ENCODE data around the gene IGFLR1. TPM values are rescaled to one million over a fixed set of nuclear protein-coding genes. Genes with fewer than 3 reads are reported as not detected.
A peak's percentile ranks its signal among the peaks of the same experiment; 100 is the strongest.
"Not testable (repeated sequence)": the region's sequence is repeated elsewhere in the genome, so short reads cannot be mapped to it uniquely, and the experiment has no call there.

Gene IGFLR1
- polyA plus RNA-seq, 1 donor = 3.8 TPM

DNA sequence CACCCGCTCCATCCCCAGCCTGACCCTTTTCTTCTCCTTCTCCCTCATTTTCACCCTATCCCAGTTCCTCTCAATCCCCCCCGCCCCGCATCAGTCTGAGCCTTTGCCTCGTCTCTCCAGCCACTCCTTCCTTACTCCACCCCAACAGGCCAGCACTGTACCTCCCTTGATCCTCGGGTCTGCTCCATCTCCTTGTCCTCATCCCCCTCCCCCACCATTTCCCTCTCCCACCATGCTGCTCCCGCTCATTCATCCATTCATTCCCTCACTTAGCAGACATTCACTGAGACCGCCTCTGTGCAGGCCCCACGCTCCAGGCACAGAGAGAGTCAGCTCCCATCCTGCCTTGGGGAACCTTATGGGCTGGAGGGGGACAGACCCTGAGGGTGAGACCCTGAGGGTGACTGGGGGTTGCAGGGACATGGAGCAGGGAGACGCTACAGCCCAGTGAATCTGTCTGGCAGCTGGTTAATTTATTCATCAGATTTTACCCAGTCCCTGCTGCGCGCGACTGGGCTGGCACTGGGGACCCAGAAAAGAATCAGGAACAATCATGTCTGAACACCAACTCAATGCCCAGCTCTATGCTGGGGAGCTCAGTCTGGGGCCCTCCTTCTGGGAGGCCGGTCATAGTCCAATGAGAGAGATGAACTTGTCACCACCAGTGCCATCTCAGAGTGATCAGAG lies 34.0 kb upstream of the IGFLR1 start:
- Histone ChIP-seq H3K9me3 (ENCODE audit: control insufficient read depth, low read depth, low read length) (no peaks in the 10 kb centered on the region), H3K36me3 (ENCODE audit: control insufficient read depth, insufficient read depth, low read length) (peaks cover 12% of the 10 kb centered on the region), H3K4me3 (ENCODE audit: low read length) (peak overlapping the region; percentile 59), H3K27ac (ENCODE audit: low read length) (no peak overlapping the region), H3K27me3 (ENCODE audit: control insufficient read depth, insufficient read depth, low read length) (no peaks in the 10 kb centered on the region), H3K4me1 (ENCODE audit: control insufficient read depth, insufficient read depth, low read length) (peaks cover 11% of the 10 kb centered on the region)
- 0% methylated on average over 1 of the region's 13 CpGs for WGBS (ENCODE audit: insufficient coverage, low lambda C conversion rate)
- peak in 1 of 2 donors; percentile 37 for DNase-seq

DNA sequence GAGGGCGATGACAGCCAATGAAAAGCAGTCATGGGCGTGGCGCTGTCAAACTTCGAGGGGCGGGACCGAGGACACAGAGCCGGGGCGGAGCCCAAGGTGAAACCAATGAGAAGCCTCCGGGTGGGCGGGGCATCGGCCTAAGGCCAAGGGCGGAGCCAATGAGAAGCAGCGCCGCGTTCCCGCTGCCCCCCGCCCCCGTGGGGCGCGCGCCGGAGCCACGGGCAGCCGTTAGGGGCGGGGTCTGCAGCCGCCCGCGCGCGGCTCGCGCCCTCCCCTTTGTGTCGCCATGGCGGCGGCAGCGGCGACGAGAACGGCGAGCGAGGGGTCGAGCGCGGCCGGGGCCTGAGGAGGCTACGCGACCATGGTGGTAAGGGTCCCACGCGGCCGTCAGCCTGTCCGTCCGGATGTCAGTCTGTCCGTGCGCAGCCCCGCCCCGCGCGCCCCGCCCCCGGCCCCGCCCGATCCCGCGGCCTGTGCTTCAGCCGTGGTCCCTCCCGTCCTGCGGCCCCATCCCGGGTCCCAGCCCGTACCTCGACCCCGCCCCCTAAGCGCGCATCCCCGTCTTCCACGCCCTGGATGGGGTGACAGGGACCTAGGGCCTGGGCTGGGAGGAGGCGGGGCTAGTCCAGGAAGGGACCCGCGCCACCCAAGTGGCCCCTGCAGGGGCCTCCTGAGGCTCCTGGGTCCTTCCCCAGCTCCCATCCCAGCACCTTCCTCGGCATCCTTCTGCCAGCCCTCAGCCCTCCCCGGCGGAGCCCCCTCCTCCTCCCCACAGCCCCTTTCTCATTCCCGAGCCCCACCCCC lies 33.2 kb upstream of the IGFLR1 start, which contains the start of gene ARHGAP33:
Gene ARHGAP33 (plus strand): TSS at position 267 of the 804 bp plus-strand sequence. CDS start 95 bp downstream, at position 362.
- Histone ChIP-seq H3K27me3 (ENCODE audit: control insufficient read depth, insufficient read depth, low read length) (no peaks in the 10 kb centered on the region), H3K4me3 (ENCODE audit: low read length) (peak within 1 kb of the TSS; percentile 59), H3K4me1 (ENCODE audit: control insufficient read depth, insufficient read depth, low read length) (peaks cover 11% of the 10 kb centered on the region), H3K36me3 (ENCODE audit: control insufficient read depth, insufficient read depth, low read length) (peaks cover 10% of the 10 kb centered on the region), H3K27ac (ENCODE audit: low read length) (no peak within 1 kb of the TSS), H3K9me3 (ENCODE audit: control insufficient read depth, low read depth, low read length) (no peaks in the 10 kb centered on the region)
- DNase-seq = peak; percentile 96
- no CpG with 5 or more reads among the region's 82 CpGs for WGBS (ENCODE audit: insufficient coverage, low lambda C conversion rate)

GRCh38 chr19:35775046-35775297 lies 32.7 kb upstream of the IGFLR1 start:
- Histone ChIP-seq H3K4me1 (ENCODE audit: control insufficient read depth, insufficient read depth, low read length) (peaks cover 11% of the 10 kb centered on the region), H3K36me3 (ENCODE audit: control insufficient read depth, insufficient read depth, low read length) (peaks cover 9% of the 10 kb centered on the region), H3K27ac (ENCODE audit: low read length) (no peak overlapping the region), H3K27me3 (ENCODE audit: control insufficient read depth, insufficient read depth, low read length) (no peaks in the 10 kb centered on the region), H3K9me3 (ENCODE audit: control insufficient read depth, low read depth, low read length) (no peaks in the 10 kb centered on the region), H3K4me3 (ENCODE audit: low read length) (peak overlapping the region; percentile 11)
- no peak for DNase-seq
- WGBS (ENCODE audit: insufficient coverage, low lambda C conversion rate) = 0% methylated on average over 1 of the region's 9 CpGs

DNA sequence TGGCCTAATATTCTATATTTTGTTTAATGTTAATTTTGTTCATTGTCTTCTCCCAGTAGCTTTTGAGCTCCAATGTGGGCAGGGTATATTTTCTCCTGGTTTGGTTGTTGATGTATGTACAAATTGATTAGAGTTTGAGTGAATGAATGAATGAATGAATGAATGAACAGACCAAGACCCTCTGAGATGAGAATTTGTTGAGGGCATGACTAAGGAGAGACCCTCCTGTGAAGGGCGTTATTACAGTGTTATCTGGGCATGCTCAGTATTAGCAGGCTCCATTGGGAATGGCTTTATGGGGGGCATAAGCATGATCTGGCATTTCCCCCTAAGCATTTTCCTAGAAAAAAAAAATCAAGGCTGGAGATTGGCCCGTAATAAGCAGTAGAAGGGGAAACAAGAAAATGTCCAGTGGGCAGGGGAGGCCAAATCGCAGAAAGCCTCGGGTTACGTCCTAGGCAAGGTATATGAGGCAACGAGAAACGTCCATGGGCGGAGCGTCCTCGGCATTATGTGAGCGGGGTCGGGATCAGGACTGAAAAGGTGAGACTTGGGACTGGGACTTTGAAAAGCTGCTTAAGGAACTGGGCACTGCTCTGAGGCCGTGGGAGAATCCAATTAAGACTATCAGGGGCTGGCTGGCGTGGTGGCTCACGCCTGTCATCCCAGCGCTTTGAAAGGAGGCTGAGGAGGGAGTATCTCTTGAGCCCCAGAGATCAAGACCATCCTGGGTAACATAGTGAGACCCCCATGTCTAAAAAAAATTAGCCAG lies 32.2 kb upstream of the IGFLR1 start:
- DNase-seq = no peak
- no peaks in the 10 kb centered on the region for H3K27me3 ChIP-seq (ENCODE audit: control insufficient read depth, insufficient read depth, low read length)
- no CpG with 5 or more reads among the region's 16 CpGs for WGBS (ENCODE audit: insufficient coverage, low lambda C conversion rate)
- no peaks in the 10 kb centered on the region for H3K9me3 ChIP-seq (ENCODE audit: control insufficient read depth, low read depth, low read length)
- peaks cover 5% of the 10 kb centered on the region for H3K36me3 ChIP-seq (ENCODE audit: control insufficient read depth, insufficient read depth, low read length)
- peak overlapping the region; percentile 11 for H3K4me3 ChIP-seq (ENCODE audit: low read length)
- no peak overlapping the region for H3K27ac ChIP-seq (ENCODE audit: low read length)
- H3K4me1 ChIP-seq (ENCODE audit: control insufficient read depth, insufficient read depth, low read length) = peaks cover 11% of the 10 kb centered on the region

- DNase-seq = no peak
- Histone ChIP-seq H3K36me3 (ENCODE audit: control insufficient read depth, insufficient read depth, low read length) (peaks cover 8% of the 10 kb centered on the region), H3K4me1 (ENCODE audit: control insufficient read depth, insufficient read depth, low read length) (peaks cover 11% of the 10 kb centered on the region), H3K27ac (ENCODE audit: low read length) (no peak overlapping the region), H3K9me3 (ENCODE audit: control insufficient read depth, low read depth, low read length) (no peaks in the 10 kb centered on the region), H3K27me3 (ENCODE audit: control insufficient read depth, insufficient read depth, low read length) (no peaks in the 10 kb centered on the region), H3K4me3 (ENCODE audit: low read length) (no peak overlapping the region)
- WGBS (ENCODE audit: insufficient coverage, low lambda C conversion rate) = no CpG with 5 or more reads among the region's 9 CpGs
Observed at GRCh38 chr19:35773020-35773806, 31.0 kb upstream of the IGFLR1 start.

- H3K27ac ChIP-seq (ENCODE audit: low read length); DNase-seq; H3K36me3 ChIP-seq (ENCODE audit: control insufficient read depth, insufficient read depth, low read length); H3K27me3 ChIP-seq (ENCODE audit: control insufficient read depth, insufficient read depth, low read length); H3K9me3 ChIP-seq (ENCODE audit: control insufficient read depth, low read depth, low read length); H3K4me3 ChIP-seq (ENCODE audit: low read length): not testable (repeated sequence)
- WGBS (ENCODE audit: insufficient coverage, low lambda C conversion rate) = 88% methylated on average over 1 of the region's 5 CpGs
- peaks cover 11% of the 10 kb centered on the region for H3K4me1 ChIP-seq (ENCODE audit: control insufficient read depth, insufficient read depth, low read length)
Observed at GRCh38 chr19:35772362-35772761, 30.1 kb upstream of the IGFLR1 start.

GRCh38 chr19:35768082-35768421 lies 25.8 kb upstream of the IGFLR1 start:
- H3K36me3 ChIP-seq (ENCODE audit: control insufficient read depth, insufficient read depth, low read length) = peaks cover 20% of the 10 kb centered on the region
- H3K4me3 ChIP-seq (ENCODE audit: low read length) = no peak overlapping the region
- no peaks in the 10 kb centered on the region for H3K4me1 ChIP-seq (ENCODE audit: control insufficient read depth, insufficient read depth, low read length)
- H3K27me3 ChIP-seq (ENCODE audit: control insufficient read depth, insufficient read depth, low read length) = no peaks in the 10 kb centered on the region
- H3K27ac ChIP-seq (ENCODE audit: low read length) = no peak overlapping the region
- no peak for DNase-seq
- WGBS (ENCODE audit: insufficient coverage, low lambda C conversion rate) = no CpG with 5 or more reads among the region's 15 CpGs
- no peaks in the 10 kb centered on the region for H3K9me3 ChIP-seq (ENCODE audit: control insufficient read depth, low read depth, low read length)

- no peaks in the 10 kb centered on the region for H3K27me3 ChIP-seq (ENCODE audit: control insufficient read depth, insufficient read depth, low read length)
- no CpG with 5 or more reads among the region's 34 CpGs for WGBS (ENCODE audit: insufficient coverage, low lambda C conversion rate)
- H3K4me3 ChIP-seq (ENCODE audit: low read length) = no peak overlapping the region
- H3K27ac ChIP-seq (ENCODE audit: low read length) = no peak overlapping the region
- H3K9me3 ChIP-seq (ENCODE audit: control insufficient read depth, low read depth, low read length) = no peaks in the 10 kb centered on the region
- no peaks in the 10 kb centered on the region for H3K4me1 ChIP-seq (ENCODE audit: control insufficient read depth, insufficient read depth, low read length)
- no peak for DNase-seq
- H3K36me3 ChIP-seq (ENCODE audit: control insufficient read depth, insufficient read depth, low read length) = peaks cover 20% of the 10 kb centered on the region
Observed at GRCh38 chr19:35767288-35768081, 25.2 kb upstream of the IGFLR1 start.

DNA sequence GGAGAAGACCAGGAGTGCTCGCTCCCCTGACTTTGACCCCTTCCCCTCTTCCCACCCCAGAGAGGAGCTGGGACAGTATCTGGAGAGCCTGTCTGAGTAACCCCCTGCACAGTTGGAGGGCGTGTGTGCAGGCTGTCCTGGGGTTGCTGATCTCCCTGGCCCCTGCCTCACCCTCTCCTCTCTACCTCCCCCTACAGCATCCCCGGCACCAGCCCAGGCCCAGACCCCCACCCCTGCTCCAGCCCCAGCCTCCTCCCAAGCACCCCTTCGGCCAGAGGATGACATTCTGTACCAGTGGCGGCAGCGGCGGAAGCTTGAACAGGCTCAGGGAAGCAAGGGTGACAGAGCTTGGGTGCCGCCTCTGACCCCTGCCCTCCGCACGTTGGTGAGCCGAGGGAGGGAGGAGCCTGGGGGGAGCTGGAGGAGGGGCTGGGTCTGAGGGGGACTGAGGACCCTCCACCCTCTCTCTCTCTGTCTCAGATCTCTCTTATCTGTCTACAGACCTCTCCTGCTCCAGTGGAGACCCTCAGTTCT lies 24.4 kb upstream of the IGFLR1 start:
- no peaks in the 10 kb centered on the region for H3K4me1 ChIP-seq (ENCODE audit: control insufficient read depth, insufficient read depth, low read length)
- no peak overlapping the region for H3K27ac ChIP-seq (ENCODE audit: low read length)
- no CpG with 5 or more reads among the region's 11 CpGs for WGBS (ENCODE audit: insufficient coverage, low lambda C conversion rate)
- H3K9me3 ChIP-seq (ENCODE audit: control insufficient read depth, low read depth, low read length) = no peaks in the 10 kb centered on the region
- no peak overlapping the region for H3K4me3 ChIP-seq (ENCODE audit: low read length)
- DNase-seq = no peak
- H3K27me3 ChIP-seq (ENCODE audit: control insufficient read depth, insufficient read depth, low read length) = no peaks in the 10 kb centered on the region
- peaks cover 25% of the 10 kb centered on the region for H3K36me3 ChIP-seq (ENCODE audit: control insufficient read depth, insufficient read depth, low read length)
